B cell (primary cell): ENCODE data around the gene YIPF2. TPM values are rescaled to one million over a fixed set of nuclear protein-coding genes. Genes with fewer than 3 reads are reported as not detected.

Experiments
- ATAC-seq: fragments of 200-7000 bp; cut with Tn5 transposase; one replicate; pipeline ENCODE4 v1.10.0; 2021; ENCODE audit warnings: low read depth, mild to moderate bottlenecking, moderate number of reproducible peaks, moderate library complexity
- CTCF ChIA-PET: fragments of 350-600 bp; sonication (Branson Sonifier 250); formaldehyde crosslinking; loops from one replicate; lab custom pipeline; 2021; ENCODE audit warnings: antibody characterized with exemption, inconsistent platforms; lab: Charles Lee
- POLR2A ChIA-PET: fragments of 350-600 bp; sonication (Branson Sonifier 250); formaldehyde crosslinking; loops from one replicate; lab custom pipeline; 2021; ENCODE audit warnings: antibody characterized with exemption; lab: Charles Lee
- DNase-seq: peaks from one replicate; pipeline ENCODE4 v3.0.0; 2013
- H2AFZ ChIP-seq: 2 replicates; pipeline ENCODE4 v1.6.1; 2012; ENCODE audit warnings: mild to moderate bottlenecking, low read depth, low read length; ENCODE audit not compliant: insufficient read depth, poor library complexity, severe bottlenecking
- H3K27ac ChIP-seq, 2 donors: 1 replicate in 1 of 2; 2 replicates in 1 of 2; pipeline ENCODE4 v1.5.1; 2012 to 2013; ENCODE audit warnings: low read length in 2 of 2, mild to moderate bottlenecking in 2 of 2, moderate library complexity in 1 of 2
- H3K27me3 ChIP-seq, 4 experiments: fragments of 200-600 bp in 1 of 4; sonication (generic) in 1 of 4; replicated peaks in 1 of 4; 1 replicate in 2 of 4; 2 replicates in 2 of 4; pipeline versions ENCODE4 v1.6.1 to v1.7.0; 2013 to 2016; ENCODE audit warnings: low read length in 3 of 4, mild to moderate bottlenecking in 2 of 4, mixed read lengths in 1 of 4, moderate library complexity in 1 of 4; ENCODE audit not compliant: insufficient read depth in 4 of 4, control insufficient read depth in 3 of 4; ENCODE audit errors: control extremely low read depth in 1 of 4
- H3K36me3 ChIP-seq, 2 experiments: replicated peaks in 1 of 2; 1 replicate in 1 of 2; 2 replicates in 1 of 2; pipeline versions ENCODE4 v1.6.1 to v1.7.1; 2013; ENCODE audit warnings: low read length in 1 of 2; ENCODE audit not compliant: insufficient read depth in 2 of 2, control insufficient read depth in 1 of 2; ENCODE audit errors: control extremely low read depth in 1 of 2, extremely low read depth in 1 of 2
- H3K4me1 ChIP-seq, 2 donors: fragments of 200-600 bp in 1 of 2; sonication (generic) in 1 of 2; 1 replicate in 1 of 2; 2 replicates in 1 of 2; pipeline versions ENCODE4 v1.5.1 to v1.6.1; 2013 to 2017; ENCODE audit warnings: low read length in 2 of 2; ENCODE audit not compliant: control insufficient read depth in 2 of 2, insufficient read depth in 2 of 2
- H3K4me2 ChIP-seq: replicated peaks from 2 replicates; pipeline ENCODE3; 2012; ENCODE audit warnings: mild to moderate bottlenecking, low read depth, low read length; ENCODE audit not compliant: poor library complexity, severe bottlenecking
- H3K4me3 ChIP-seq, 5 experiments: fragments of 200-600 bp in 1 of 5; sonication (generic) in 1 of 5; 1 replicate in 3 of 5; 2 replicates in 2 of 5; pipeline versions ENCODE4 v1.5.1 to v1.7.0; 2011 to 2016; ENCODE audit warnings: low read length in 4 of 5, mild to moderate bottlenecking in 4 of 5, low read depth in 2 of 5, control low read depth in 1 of 5, moderate library complexity in 1 of 5; ENCODE audit not compliant: insufficient read depth in 1 of 5; ENCODE audit errors: control extremely low read depth in 1 of 5, extremely low read depth in 1 of 5
- H3K79me2 ChIP-seq: fragments of 200-600 bp; sonication (generic); one replicate; pipeline ENCODE4 v1.6.0; 2016; ENCODE audit warnings: low read length; ENCODE audit not compliant: control insufficient read depth, insufficient read depth
- H3K9ac ChIP-seq: fragments of 200-600 bp; sonication (generic); 2 replicates; pipeline ENCODE4 v1.6.1; 2017; ENCODE audit warnings: mild to moderate bottlenecking, low read length, moderate library complexity
- H3K9me3 ChIP-seq, 3 donors: one replicate each; pipeline versions ENCODE4 v1.6.1 to v1.7.1; 2013; ENCODE audit warnings: low read length in 2 of 3; ENCODE audit not compliant: control insufficient read depth in 2 of 3, insufficient read depth in 1 of 3; ENCODE audit errors: control extremely low read depth in 1 of 3
- H4K20me1 ChIP-seq: 2 replicates; pipeline ENCODE4 v1.6.0; 2012; ENCODE audit warnings: mild to moderate bottlenecking, low read length; ENCODE audit not compliant: insufficient read depth, control insufficient read depth, poor library complexity, severe bottlenecking
- H3K27ac Mint-ChIP-seq: one replicate; pipeline ENCODE4 v1.8.0; 2021; ENCODE audit warnings: mixed read lengths
- H3K27me3 Mint-ChIP-seq: one replicate; pipeline ENCODE4 v1.8.0; 2021; ENCODE audit warnings: mixed read lengths
- H3K4me1 Mint-ChIP-seq: one replicate; pipeline ENCODE4 v1.8.0; 2021; ENCODE audit warnings: mixed read lengths
- H3K4me3 Mint-ChIP-seq: one replicate; pipeline ENCODE4 v1.8.0; 2021; ENCODE audit warnings: mixed read lengths
- H3K9me3 Mint-ChIP-seq: one replicate; pipeline ENCODE4 v1.8.0; 2022; ENCODE audit warnings: mixed read lengths; ENCODE audit not compliant: insufficient read depth
- CTCF ChIP-seq: fragments of 200-600 bp; IDR thresholded peaks from one replicate; pipeline ENCODE4 v1.8.0; 2022; ENCODE audit warnings: antibody characterized with exemption, mild to moderate bottlenecking
- EZH2 ChIP-seq: IDR thresholded peaks from 2 replicates; pipeline ENCODE4 v1.6.1; 2012; ENCODE audit warnings: borderline replicate concordance, low read depth, mild to moderate bottlenecking, moderate library complexity, low read length; ENCODE audit not compliant: insufficient read depth, poor library complexity, severe bottlenecking
- WGBS: methylation state at CpG from one replicate; pipeline ENCODE4 v1.1.5; 2013; ENCODE audit warnings: missing lambda C conversion rate; ENCODE audit not compliant: insufficient coverage; 5-methylcytosine and 5-hydroxymethylcytosine counted together
- intact Hi-C: fragments of 100-400 bp; cut with micrococcal nuclease; formaldehyde crosslinking; loops from one replicate; pipeline ENCODE4 v1.10.0; 2022
- polyA plus RNA-seq: library from polyadenylated mRNA; depleted of rRNA; stranded (reverse); fragments of >200 nt; gene quantifications from 2 replicates; pipeline ENCODE4 v1.2.3, GENCODE V29; 2012
- total RNA-seq, 2 donors: library from RNA; stranded (reverse); fragments of 120-200 nt in 1 of 2; gene quantifications; 1 replicate in 1 of 2; 2 replicates in 1 of 2; pipeline versions ENCODE4 v1.2.3 to v1.2.4, GENCODE V29; 2013 to 2022

Gene YIPF2
- total and polyA plus RNA-seq, 2 donors (not counting 1 experiment from before 2014, with no cell fraction given), result 19.8 to 34.8 TPM

DNA sequence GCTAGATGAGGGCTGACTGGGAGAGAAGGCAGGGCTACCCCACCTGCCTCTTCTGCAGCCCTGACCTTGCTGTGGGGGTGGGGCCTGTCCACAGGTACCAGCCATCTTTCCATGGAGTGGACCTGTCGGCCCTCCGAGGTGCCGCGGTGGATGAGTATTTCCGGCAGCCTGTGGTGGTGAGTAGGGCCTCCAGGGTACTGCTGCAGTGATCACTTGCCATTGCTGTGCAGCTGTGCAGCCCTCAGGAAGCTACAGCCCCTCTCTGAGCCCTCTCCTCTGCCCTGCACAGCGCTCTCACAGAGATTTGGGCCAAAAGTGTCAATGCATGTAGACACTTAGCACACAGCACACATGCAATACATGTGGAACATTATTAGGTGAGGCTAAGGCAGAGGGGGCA lies 11.8 kb downstream of the YIPF2 start:
- peaks cover 4% of the 10 kb centered on the region for H3K4me1 Mint-ChIP-seq
- Histone ChIP-seq H3K9ac (no peak overlapping the region), H3K4me3 (no peak overlapping the region), H3K4me1 (no peaks in the 10 kb centered on the region), H3K9me3 (no peaks in the 10 kb centered on the region), H3K27ac (no peak overlapping the region), H2AFZ (no peak overlapping the region), H3K4me2 (no peak overlapping the region), H3K27me3 (no peaks in the 10 kb centered on the region), H3K36me3 (peaks cover 0 to 40% of the 10 kb centered on the region in 2 experiments), H4K20me1 (no peaks in the 10 kb centered on the region), H3K79me2 (no peaks in the 10 kb centered on the region)
- no peaks in the 10 kb centered on the region for H3K9me3 Mint-ChIP-seq
- ATAC-seq (no peak), DNase-seq (no peak)
- TF ChIP-seq CTCF (no peak), EZH2 (no peak)
- 100% methylated on average over 3 of the region's 6 CpGs for WGBS
- no peak overlapping the region for H3K27ac Mint-ChIP-seq
- no peak overlapping the region for H3K4me3 Mint-ChIP-seq
- POLR2A ChIA-PET, result no interaction called here
- CTCF ChIA-PET, result no interaction called here
- intact Hi-C loops, result no loop called here
- no peaks in the 10 kb centered on the region for H3K27me3 Mint-ChIP-seq

DNA sequence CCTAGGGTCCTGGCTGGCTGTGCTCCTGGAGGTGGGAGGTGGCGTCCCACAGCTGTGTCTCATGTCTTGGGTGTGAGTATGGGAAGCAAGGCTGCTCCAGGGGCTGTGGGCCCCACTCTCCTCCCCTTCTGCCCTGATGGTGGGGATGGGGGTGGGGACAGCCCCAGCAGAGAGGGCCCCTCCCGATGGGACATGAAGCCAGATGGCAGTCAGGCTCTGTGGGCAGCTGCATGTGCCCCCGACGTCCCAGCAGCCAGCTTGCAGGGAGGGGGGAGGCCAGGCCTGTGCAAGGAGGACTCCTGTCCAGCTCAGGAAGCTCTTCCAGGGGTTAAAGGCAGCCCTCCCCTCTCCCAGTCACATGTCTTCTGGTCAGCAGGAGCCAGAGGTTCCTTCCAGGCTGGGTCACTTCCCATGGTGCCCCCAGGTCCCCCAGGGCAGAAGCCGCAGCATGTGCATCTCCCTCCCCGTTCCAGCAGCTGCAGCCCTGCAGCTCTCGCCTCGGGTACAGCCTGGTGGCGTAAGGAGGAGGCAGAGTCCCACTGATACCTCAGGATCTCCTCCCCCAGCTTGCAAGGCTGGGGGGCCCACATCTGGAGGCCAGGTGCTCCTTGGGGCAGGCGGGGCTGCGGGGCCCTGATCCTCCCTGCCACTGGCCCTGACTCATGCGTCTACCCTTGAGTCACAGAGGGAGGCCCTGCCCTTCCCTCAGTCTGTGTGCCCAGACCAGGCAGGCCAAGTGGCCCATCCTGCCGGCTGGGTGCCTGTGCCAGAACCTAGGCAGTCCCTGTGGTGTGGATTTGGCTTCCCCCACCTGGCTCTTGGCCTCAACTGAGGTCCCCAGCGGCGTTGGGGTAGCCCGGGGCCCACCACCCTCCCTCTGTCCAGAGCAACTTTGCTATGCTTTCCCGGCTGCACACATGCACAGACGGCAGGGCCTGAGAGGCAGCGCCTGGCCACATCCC lies 13.0 kb downstream of the YIPF2 start:
- H3K27me3 ChIP-seq, result no peaks in the 10 kb centered on the region
- H3K4me2 ChIP-seq, result no peak overlapping the region
- H3K27me3 Mint-ChIP-seq, result no peaks in the 10 kb centered on the region
- H3K4me1 Mint-ChIP-seq, result peaks cover 4% of the 10 kb centered on the region
- H4K20me1 ChIP-seq, result no peaks in the 10 kb centered on the region
- 97% methylated on average over 19 of the region's 19 CpGs for WGBS
- no peak overlapping the region for H3K27ac ChIP-seq
- peaks cover 0 to 38% of the 10 kb centered on the region in 2 experiments for H3K36me3 ChIP-seq
- no peak overlapping the region for H2AFZ ChIP-seq
- no peak overlapping the region for H3K9ac ChIP-seq
- intact Hi-C loops, result no loop called here
- ChIA-PET POLR2A (no interaction called here), CTCF (no interaction called here)
- H3K9me3 Mint-ChIP-seq, result no peaks in the 10 kb centered on the region
- H3K79me2 ChIP-seq, result no peaks in the 10 kb centered on the region
- ATAC-seq (no peak), DNase-seq (no peak)
- H3K9me3 ChIP-seq, result no peaks in the 10 kb centered on the region
- H3K4me3 Mint-ChIP-seq, result no peak overlapping the region
- H3K4me3 ChIP-seq, result no peak overlapping the region
- TF ChIP-seq CTCF, result no peak
- no peak for TF ChIP-seq EZH2
- H3K27ac Mint-ChIP-seq, result no peak overlapping the region
- H3K4me1 ChIP-seq, result no peaks in the 10 kb centered on the region
